Subcutaneous abdominal adipose tissue (tissue), 5 donors: ENCODE data around the gene MAZ.
"Not testable (repeated sequence)": the region's sequence is repeated elsewhere in the genome, so short reads cannot be mapped to it uniquely, and the experiment has no call there.

Experiments used
- H3K27ac ChIP-seq: one replicate; pipeline ENCODE4 v1.7.0; 2013; ENCODE audit warnings: low read depth, mild to moderate bottlenecking, inconsistent platforms, low read length, moderate library complexity
- H3K27me3 ChIP-seq, 5 donors: one replicate each; pipeline ENCODE4 v1.7.0; 2013; ENCODE audit warnings: low read length in 5 of 5, inconsistent platforms in 1 of 5; ENCODE audit not compliant: control insufficient read depth in 5 of 5, insufficient read depth in 4 of 5
- H3K36me3 ChIP-seq, 5 donors: one replicate each; pipeline ENCODE4 v1.7.0; 2013; ENCODE audit warnings: low read length in 5 of 5; ENCODE audit not compliant: control insufficient read depth in 5 of 5, insufficient read depth in 5 of 5
- H3K4me1 ChIP-seq, 5 donors: one replicate each; pipeline ENCODE4 v1.7.0; 2013; ENCODE audit warnings: low read length in 5 of 5, mild to moderate bottlenecking in 3 of 5, moderate library complexity in 1 of 5; ENCODE audit not compliant: control insufficient read depth in 5 of 5, insufficient read depth in 5 of 5
- H3K4me3 ChIP-seq, 5 donors: one replicate each; pipeline ENCODE4 v1.7.0; 2013; ENCODE audit warnings: low read length in 5 of 5, low read depth in 1 of 5
- H3K9ac ChIP-seq, 5 donors: one replicate each; pipeline ENCODE4 v1.7.0; 2013; ENCODE audit warnings: low read length in 5 of 5, mild to moderate bottlenecking in 4 of 5, moderate library complexity in 3 of 5
- H3K9me3 ChIP-seq, 5 donors: one replicate each; pipeline ENCODE4 v1.7.0; 2013; ENCODE audit warnings: low read length in 5 of 5; ENCODE audit not compliant: control insufficient read depth in 5 of 5
- donor health status: healthy.
- donor health status: healthy.
- donor health status: healthy.
- donor health status: healthy.
- donor health status: healthy.

The MAZ gene

GRCh38 chr16:29806099-29806579, at the start of gene MAZ:
TSS of gene MAZ (plus strand) at chr16:29806529. CDS start at chr16:29806702, 173 bp downstream.
- Histone ChIP-seq H3K27ac (peak within 1 kb of the TSS; percentile 88), H3K36me3 (peaks cover 0 to 22% (median 18%) of the 10 kb centered on the region in 5 donors), H3K9me3 (no peaks in the 10 kb centered on the region), H3K4me1 (peaks cover 3 to 53% (median 48%) of the 10 kb centered on the region in 5 donors), H3K27me3 (no peaks in the 10 kb centered on the region), H3K4me3 (peak within 1 kb of the TSS in 4 of 5 donors; percentile 70 to 97 (median 90)), H3K9ac (peak within 1 kb of the TSS in 4 of 5 donors; percentile 75 to 96 (median 82))

GRCh38 chr16:29756654-29757053, 49.7 kb upstream of the MAZ start:
- peaks cover 0 to 27% (median 16%) of the 10 kb centered on the region in 5 donors for H3K4me1 ChIP-seq
- H3K36me3 ChIP-seq: no peaks in the 10 kb centered on the region
- H3K4me3 ChIP-seq: no peak overlapping the region
- no peak overlapping the region for H3K9ac ChIP-seq
- no peaks in the 10 kb centered on the region for H3K27me3 ChIP-seq
- H3K27ac ChIP-seq: no peak overlapping the region
- no peaks in the 10 kb centered on the region for H3K9me3 ChIP-seq

DNA sequence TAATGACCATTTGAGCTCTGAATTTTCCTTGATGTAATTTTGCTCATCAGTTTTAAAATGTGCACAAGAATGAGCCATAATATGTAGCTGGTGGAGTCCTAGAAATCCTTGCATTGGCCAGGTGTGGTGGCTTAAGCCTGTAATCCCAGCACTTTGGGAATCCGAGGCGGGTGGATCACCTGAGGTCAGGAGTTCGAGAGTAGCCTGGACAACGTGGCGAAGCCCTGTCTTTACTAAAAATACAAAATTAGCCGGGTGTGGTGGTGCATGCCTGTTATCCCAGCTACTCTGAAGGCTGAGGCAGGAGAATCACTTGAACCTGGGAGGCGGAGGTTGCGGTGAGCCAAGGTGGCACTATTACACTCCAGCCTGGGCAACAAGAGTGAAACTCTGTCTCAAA, 49.2 kb upstream of the MAZ start:
- peaks cover 0 to 27% (median 20%) of the 10 kb centered on the region in 5 donors for H3K4me1 ChIP-seq
- not testable (repeated sequence) for H3K9ac ChIP-seq, H3K27me3 ChIP-seq, H3K27ac ChIP-seq, H3K4me3 ChIP-seq, H3K9me3 ChIP-seq, H3K36me3 ChIP-seq

GRCh38 chr16:29757950-29758466, 48.3 kb upstream of the MAZ start:
- no peaks in the 10 kb centered on the region for H3K36me3 ChIP-seq
- peak overlapping the region; percentile 46 for H3K27ac ChIP-seq
- H3K9ac ChIP-seq: no peak overlapping the region
- H3K9me3 ChIP-seq: no peaks in the 10 kb centered on the region
- H3K4me1 ChIP-seq: peaks cover 0 to 27% (median 20%) of the 10 kb centered on the region in 5 donors
- H3K27me3 ChIP-seq: no peaks in the 10 kb centered on the region
- H3K4me3 ChIP-seq: no peak overlapping the region

GRCh38 chr16:29760567-29761279, 45.6 kb upstream of the MAZ start:
- no peak overlapping the region for H3K4me3 ChIP-seq
- no peaks in the 10 kb centered on the region for H3K36me3 ChIP-seq
- peak overlapping the region in 1 of 5 donors; percentile 28 for H3K9ac ChIP-seq
- no peaks in the 10 kb centered on the region for H3K9me3 ChIP-seq
- H3K4me1 ChIP-seq: peaks cover 0 to 27% (median 20%) of the 10 kb centered on the region in 5 donors
- H3K27me3 ChIP-seq: no peaks in the 10 kb centered on the region
- H3K27ac ChIP-seq: no peak overlapping the region

- H3K27me3 ChIP-seq, H3K36me3 ChIP-seq, H3K27ac ChIP-seq, H3K9me3 ChIP-seq, H3K9ac ChIP-seq, H3K4me3 ChIP-seq: not testable (repeated sequence)
- H3K4me1 ChIP-seq: peaks cover 0 to 27% (median 20%) of the 10 kb centered on the region in 5 donors
Measured at GRCh38 chr16:29761280-29761651, 45.1 kb upstream of the MAZ start.

DNA sequence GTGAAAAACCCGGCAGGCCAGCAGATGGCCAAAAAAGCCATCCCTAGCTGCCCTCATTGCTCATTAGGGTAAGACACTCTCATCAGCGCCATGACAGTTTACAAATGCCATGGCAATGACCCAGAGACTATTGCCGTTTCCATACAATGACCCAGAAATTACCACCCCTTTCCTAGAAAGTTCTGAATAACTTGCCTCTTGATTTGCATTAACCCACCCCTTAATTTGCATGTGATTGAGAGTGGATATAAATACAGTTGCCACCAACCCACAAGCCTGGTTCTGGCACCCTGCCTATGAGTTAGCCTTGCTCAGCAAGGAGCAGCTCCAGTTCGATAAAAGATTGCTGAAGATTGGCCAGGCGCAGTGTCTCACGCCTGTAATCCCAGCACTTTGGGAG, 44.4 kb upstream of the MAZ start:
- H3K36me3 ChIP-seq: no peaks in the 10 kb centered on the region
- H3K9ac ChIP-seq: no peak overlapping the region
- no peak overlapping the region for H3K27ac ChIP-seq
- no peaks in the 10 kb centered on the region for H3K27me3 ChIP-seq
- H3K4me1 ChIP-seq: peaks cover 0 to 27% (median 20%) of the 10 kb centered on the region in 5 donors
- no peak overlapping the region for H3K4me3 ChIP-seq
- H3K9me3 ChIP-seq: no peaks in the 10 kb centered on the region

GRCh38 chr16:29763326-29763725, 43.0 kb upstream of the MAZ start:
- no peaks in the 10 kb centered on the region for H3K9me3 ChIP-seq
- no peak overlapping the region for H3K4me3 ChIP-seq
- no peak overlapping the region for H3K27ac ChIP-seq
- peaks cover 0 to 15% (median 12%) of the 10 kb centered on the region in 5 donors for H3K4me1 ChIP-seq
- no peaks in the 10 kb centered on the region for H3K27me3 ChIP-seq
- H3K36me3 ChIP-seq: no peaks in the 10 kb centered on the region
- H3K9ac ChIP-seq: no peak overlapping the region

DNA sequence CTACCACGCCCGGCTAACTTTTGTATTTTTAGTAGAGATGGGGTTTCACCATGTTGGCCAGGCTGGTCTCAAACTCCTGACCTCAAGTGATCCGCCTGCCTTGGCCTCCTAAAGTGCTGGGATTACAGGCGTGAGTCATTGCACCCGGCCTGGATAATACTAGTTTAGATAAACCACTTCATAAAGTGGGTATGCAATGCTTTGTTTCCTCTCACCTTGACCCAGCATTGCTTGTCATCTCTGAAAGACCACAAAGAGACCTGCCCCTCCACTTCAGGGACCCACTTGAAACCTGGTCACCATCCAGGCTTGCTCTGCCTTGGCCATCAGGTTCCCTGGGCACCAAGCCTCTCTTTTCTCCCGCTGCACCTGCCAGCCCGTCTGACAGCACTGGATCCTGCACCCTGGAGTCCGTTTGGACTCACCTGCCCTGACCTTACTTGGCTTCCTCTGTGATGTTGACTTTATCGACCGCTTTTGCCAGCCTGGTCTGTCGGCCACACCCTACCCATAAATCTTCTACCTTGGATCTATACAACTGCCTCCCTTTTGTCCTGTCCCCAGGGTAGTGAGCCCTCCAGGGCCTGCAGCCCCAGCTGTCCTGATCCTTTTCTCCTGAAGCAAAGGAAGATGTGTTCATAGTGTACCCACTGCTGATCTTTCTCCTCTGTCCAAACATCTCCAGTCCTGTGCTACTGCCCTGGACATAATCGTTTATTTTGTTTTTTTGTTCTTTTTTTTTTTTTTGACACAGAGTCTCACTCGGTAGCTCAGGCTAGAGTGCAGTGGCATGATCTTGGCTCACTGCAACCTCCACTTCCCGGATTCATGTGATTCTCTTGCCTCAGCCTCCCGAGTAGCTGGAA, 40.9 kb upstream of the MAZ start:
- Histone ChIP-seq H3K9me3 (no peaks in the 10 kb centered on the region), H3K4me3 (no peak overlapping the region), H3K36me3 (no peaks in the 10 kb centered on the region), H3K9ac (no peak overlapping the region), H3K4me1 (peaks cover 0 to 12% (median 11%) of the 10 kb centered on the region in 5 donors), H3K27ac (no peak overlapping the region), H3K27me3 (no peaks in the 10 kb centered on the region)

- Histone ChIP-seq H3K27ac (no peak overlapping the region), H3K27me3 (no peaks in the 10 kb centered on the region), H3K9me3 (no peaks in the 10 kb centered on the region), H3K36me3 (no peaks in the 10 kb centered on the region), H3K4me3 (no peak overlapping the region), H3K9ac (no peak overlapping the region), H3K4me1 (peaks cover 0 to 4% (median under 1%) of the 10 kb centered on the region in 5 donors)
Measured at GRCh38 chr16:29766571-29766970, 39.8 kb upstream of the MAZ start.
